Measurements from ENCODE around the gene CHMP4A.
"Not testable (repeated sequence)": the region's sequence is repeated elsewhere in the genome, so short reads cannot be mapped to it uniquely, and the experiment has no call there.

Gene CHMP4A

DNA sequence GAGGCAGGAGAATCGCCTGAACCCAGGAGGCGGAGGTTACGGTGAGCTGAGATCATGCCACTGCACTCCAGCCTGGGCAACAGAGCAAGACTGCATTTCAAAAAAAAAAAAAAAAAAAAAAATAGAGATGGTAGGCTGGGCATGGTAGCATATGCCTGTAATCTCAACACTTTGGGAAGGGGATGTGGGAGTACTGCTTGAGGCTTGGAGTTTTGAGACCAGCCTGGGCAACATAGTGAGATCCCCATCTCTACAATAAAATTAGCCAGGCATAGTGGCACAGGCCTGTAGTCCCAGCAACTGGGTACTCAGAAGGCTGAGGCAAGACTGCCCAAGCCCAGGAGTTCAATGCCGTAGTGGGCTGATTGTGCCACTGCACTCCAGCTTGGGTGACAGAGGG lies 9.7 kb upstream of the CHMP4A start:
- DNase-seq, result not testable (repeated sequence)

DNA sequence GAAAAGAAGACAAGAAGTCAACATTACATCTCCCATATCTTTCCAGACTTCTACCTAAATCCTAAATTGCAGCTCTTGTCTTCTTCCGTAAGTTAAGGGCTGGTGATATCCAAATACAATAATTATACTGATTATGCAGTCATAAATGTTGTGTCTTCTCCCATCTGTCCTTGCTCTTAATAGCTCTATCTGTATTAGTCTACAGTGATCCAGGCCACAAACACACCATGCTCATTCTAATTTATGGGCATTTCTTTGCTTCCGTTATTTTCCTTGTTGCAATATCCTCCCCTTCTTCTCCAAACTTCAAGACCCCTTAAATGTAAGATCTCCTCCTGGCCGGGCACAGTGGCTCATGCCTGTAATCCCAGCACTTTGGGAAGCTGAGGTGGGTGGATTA lies 6.2 kb upstream of the CHMP4A start:
- no peak for DNase-seq

- no peak for DNase-seq
Observed at GRCh38 chr14:24219080-24219479, 5.8 kb upstream of the CHMP4A start.

DNA sequence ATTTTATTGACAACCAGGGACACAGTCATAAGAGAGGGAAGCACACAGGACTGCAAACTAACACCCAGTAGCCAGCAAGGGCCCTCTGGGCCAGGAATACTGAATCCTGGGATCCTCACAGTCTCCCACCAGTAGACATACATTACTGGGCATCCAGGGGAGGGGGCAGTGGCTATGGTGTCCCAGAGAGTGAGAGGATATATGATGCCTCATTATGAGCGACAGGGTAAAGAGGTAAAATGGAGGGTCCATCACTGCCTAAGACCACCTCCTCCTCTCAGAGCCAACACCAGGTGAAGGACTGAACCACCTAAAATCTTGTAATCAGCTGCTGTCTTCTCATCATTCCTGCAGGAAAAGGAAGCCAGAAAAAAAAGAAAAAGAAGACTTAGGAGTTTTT lies 3.6 kb upstream of the CHMP4A start:
- not testable (repeated sequence) for DNase-seq

GRCh38 chr14:24216345-24216699 lies 3.0 kb upstream of the CHMP4A start:
- DNase-seq, result no peak

GRCh38 chr14:24215495-24216344 lies 2.4 kb upstream of the CHMP4A start, which contains the start of gene MDP1:
MDP1 (minus strand) TSS chr14:24216066; CDS start chr14:24215955, 111 bp downstream.
- DNase-seq, result peak; percentile 88

- no peak for DNase-seq
Observed at GRCh38 chr14:24213866-24214662, 776 bp upstream of the CHMP4A start.

- DNase-seq, result no peak
Observed at GRCh38 chr14:24211311-24211710, 2.0 kb downstream of the CHMP4A start.

GRCh38 chr14:24207625-24208024 lies 5.7 kb downstream of the CHMP4A start:
- no peak for DNase-seq

DNA sequence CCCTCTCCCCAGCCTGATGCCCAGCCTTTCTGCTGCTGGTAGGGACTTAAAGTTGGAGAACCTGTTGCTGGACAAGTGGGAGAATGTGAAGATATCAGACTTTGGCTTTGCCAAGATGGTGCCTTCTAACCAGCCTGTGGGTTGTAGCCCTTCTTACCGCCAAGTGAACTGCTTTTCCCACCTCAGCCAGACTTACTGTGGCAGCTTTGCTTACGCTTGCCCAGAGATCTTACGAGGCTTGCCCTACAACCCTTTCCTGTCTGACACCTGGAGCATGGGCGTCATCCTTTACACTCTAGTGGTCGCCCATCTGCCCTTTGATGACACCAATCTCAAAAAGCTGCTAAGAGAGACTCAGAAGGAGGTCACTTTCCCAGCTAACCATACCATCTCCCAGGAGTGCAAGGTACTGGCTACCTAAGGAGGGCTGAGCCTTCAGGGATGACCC lies 6.2 kb downstream of the CHMP4A start:
- DNase-seq, result no peak

DNA sequence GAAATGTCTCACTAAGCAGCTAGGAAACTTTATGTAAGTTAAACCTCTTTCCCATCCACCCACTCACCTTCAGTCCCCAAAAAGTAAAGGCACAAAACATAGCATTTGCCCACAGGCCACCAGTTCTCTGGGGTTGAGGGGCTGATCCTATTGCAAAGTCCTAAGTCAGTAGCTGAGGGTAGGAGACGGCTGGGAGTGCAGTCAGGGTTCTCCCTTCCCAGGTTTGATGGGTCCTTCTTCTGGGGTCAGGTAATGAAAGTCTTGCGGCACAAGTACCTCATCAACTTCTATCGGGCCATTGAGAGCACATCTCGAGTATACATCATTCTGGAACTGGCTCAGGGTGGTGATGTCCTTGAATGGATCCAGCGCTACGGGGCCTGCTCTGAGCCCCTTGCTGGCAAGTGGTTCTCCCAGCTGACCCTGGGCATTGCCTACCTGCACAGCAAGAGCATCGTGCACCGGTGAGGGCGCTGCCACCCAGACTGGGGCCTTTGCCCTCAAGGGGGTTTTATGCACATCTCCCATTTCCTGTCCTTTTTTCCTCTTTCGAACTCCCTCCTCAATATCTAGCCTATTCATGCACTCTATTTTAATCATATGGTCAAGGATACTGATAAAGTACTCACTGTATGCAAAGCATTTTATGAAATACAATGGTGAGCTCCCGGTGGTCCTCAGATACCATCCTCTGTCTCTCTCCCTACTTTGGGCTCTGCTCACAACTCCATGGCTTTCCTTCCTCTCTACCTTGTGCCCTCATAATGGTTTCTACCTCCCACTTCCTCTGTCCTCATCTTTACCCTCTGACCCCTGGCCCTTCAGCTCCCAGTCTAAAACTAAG lies 6.8 kb downstream of the CHMP4A start:
- no peak for DNase-seq

- no peak for DNase-seq
Observed at GRCh38 chr14:24204163-24205146, 8.8 kb downstream of the CHMP4A start.

- not testable (repeated sequence) for DNase-seq
Observed at GRCh38 chr14:24203249-24203886, 9.9 kb downstream of the CHMP4A start.

DNA sequence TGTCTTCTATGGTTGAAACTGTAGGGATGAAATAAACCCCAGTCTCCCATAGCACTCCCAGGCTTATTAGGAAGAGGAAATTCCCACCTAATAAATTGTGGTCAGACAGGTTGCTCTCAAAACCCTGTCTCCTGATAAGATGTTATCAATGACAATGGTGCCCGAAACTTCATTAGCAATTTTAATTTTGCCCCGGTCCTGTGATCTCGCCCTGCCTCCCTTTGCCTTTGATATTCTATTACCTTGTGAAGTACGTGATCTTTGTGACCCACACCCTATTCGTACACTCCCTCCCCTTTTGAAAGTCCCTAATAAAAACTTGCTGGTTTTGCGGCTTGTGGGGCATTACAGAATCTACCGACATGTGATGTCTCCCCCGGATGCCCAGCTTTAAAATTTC lies 10.8 kb downstream of the CHMP4A start:
- DNase-seq, result not testable (repeated sequence)

DNA sequence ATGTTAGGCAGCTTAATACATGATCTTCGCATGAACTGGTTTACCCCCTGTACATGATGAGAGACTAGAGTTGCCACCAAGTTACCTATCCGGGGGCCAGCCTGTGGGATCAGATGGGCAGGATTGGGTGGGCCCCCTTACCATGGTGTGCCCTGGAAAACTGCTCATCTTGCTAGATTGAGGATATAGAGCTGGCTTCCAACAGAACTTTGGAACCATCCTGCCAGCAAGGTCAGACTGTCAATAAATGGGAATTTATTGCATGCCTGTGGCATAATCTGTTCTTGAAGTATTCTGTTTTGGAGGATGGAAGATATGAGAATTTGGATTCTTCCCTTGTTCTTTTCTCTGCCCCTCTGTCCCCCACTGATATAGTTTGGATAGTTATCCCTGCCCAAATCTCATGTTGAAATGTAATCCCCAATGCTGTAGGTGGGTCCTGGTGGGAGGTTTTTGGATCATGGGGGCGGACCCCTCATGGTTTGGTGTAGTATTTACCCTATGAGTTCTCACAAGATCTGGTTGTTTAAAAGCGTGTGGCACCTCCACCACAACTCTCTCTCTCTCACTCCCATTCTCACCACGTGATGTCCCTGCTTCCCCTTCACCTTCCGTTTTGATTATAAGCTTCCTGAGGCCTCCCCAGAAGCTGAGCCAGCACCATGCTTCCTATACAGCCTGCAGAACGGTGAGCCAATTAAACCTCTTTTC lies 14.3 kb downstream of the CHMP4A start:
- DNase-seq, result no peak

DNA sequence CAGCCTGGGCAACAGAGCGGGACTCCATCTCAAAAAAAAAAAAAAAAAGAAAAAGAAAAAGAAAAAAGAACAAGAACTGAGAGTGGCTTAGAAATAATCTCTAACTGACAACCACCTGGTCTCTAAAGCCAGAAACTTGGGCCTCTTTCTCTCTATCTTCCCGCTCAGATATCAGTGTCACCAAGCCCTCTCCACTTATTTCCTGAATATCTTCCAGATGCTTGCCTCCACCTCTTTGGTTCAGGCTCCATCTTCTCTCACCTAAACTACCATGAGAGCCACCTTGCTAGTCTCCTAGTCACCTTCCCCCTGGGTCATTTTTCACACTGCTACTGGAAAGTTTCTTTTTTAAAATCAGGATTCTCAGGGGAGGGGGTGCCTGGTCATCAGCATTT lies 16.2 kb downstream of the CHMP4A start:
- no peak for DNase-seq

GRCh38 chr14:24196071-24197055 lies 16.9 kb downstream of the CHMP4A start:
- DNase-seq, result no peak

DNA sequence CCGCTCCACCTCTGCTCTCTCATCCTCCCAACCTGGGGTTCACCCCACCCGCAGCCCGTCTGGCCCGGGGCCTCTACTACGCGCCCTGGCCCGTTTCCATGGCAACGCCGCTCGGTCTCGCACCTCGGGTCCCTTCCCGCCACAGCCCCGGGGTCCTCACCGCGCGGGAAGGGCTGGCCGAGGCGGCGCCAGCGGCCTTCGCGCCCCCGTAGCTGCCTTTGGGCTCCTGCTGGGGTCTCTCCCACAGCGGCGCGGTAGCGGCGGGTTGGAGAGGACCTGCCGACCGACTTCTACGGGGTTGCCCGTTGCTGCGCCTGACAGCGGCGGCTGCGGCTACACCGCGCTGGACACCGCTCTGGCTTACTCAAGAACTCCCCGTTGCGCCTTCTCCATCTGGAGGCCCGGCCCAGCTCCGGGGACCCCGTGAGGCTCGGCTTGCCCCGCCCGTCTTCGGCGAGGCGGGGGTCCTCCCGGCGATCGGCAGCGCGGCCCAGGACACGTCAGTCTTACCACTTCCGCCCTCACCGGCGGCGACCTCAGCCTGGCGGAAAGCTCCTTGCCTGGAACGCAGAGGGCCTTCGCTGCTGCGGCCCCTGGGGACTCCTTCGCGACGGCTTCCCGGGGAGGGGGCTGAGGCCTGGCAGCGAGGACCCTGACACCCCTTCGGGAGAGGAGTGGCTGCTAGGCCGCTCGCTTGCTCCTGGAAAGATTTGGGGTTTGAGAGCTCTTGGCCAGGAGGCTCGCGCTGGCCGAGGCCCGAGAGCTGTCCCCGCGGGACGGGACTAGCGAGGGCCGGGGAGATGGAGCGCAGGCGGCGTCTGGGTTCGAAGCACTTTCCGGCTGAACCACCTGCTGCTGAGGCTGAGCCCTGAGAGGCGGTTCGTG lies 17.9 kb downstream of the CHMP4A start, which contains the start of gene TM9SF1:
Gene TM9SF1, minus strand, starts transcription at position 256 of the 885 bp plus-strand sequence. CDS start 422 bp downstream, outside the sequence.
- DNase-seq, result peak; percentile 93

Measured in right forelimb (tissue), 1 donor.